GM18868 (cell line): ENCODE measurements around the gene C19orf53.

Source experiments
- ATAC-seq: cut with Tn5 transposase; IDR thresholded peaks from one replicate; pipeline ENCODE4 v1.9.1; 2021; ENCODE audit warnings: mild to moderate bottlenecking, moderate library complexity; ENCODE audit not compliant: unreplicated experiment

C19orf53 gene

GRCh38 chr19:13825489-13826441 is 51.5 kb downstream of the C19orf53 start:
- no peak for ATAC-seq

- no peak for ATAC-seq
Observed at GRCh38 chr19:13826652-13827235, 52.5 kb downstream of the C19orf53 start.

- no peak for ATAC-seq
Observed at GRCh38 chr19:13827656-13828055, 53.4 kb downstream of the C19orf53 start.
